Testis (tissue), 3 donors: ENCODE measurements around the gene NTN4. TPM values are rescaled to one million over a fixed set of nuclear protein-coding genes. Genes with fewer than 3 reads are reported as not detected.

Experiments used
- DNase-seq: peaks from one replicate; pipeline ENCODE4 v3.0.0-alpha.2; 2019
- H3K27ac ChIP-seq, 2 donors: fragments of 200-600 bp; sonication (generic); one replicate each; pipeline ENCODE4 v1.5.1; 2019
- H3K27me3 ChIP-seq: fragments of 200-600 bp; sonication (generic); one replicate; pipeline ENCODE4 v1.5.1; 2019
- H3K36me3 ChIP-seq: fragments of 200-600 bp; sonication (generic); one replicate; pipeline ENCODE4 v1.5.1; 2017; ENCODE audit warnings: low read depth; ENCODE audit errors: missing control alignments
- H3K4me1 ChIP-seq: fragments of 200-600 bp; sonication (generic); one replicate; pipeline ENCODE4 v1.5.1; 2019
- H3K4me3 ChIP-seq, 2 donors: fragments of 200-600 bp; sonication (generic); one replicate each; pipeline ENCODE4 v1.5.1; 2017 to 2019
- H3K9me3 ChIP-seq: fragments of 200-600 bp; sonication (generic); one replicate; pipeline ENCODE4 v1.5.1; 2017
- CTCF ChIP-seq, 3 experiments: fragments of 450-650 bp in 2 of 3; fragments of 200-600 bp in 1 of 3; sonication (generic) in 1 of 3; IDR thresholded peaks; one replicate each; pipeline ENCODE4 v1.5.1; 2016 to 2019; ENCODE audit warnings: antibody characterized with exemption in 3 of 3, mild to moderate bottlenecking in 2 of 3, moderate library complexity in 1 of 3
- POLR2A ChIP-seq: fragments of 450-650 bp; IDR thresholded peaks from one replicate; pipeline ENCODE4 v1.6.1; 2017; ENCODE audit warnings: antibody characterized with exemption, mild to moderate bottlenecking, moderate library complexity
- WGBS, 2 donors: methylation state at CpG; one replicate each; pipeline ENCODE4 v1.1.5; 2018; 5-methylcytosine and 5-hydroxymethylcytosine counted together
- intact Hi-C: fragments of 100-400 bp; cut with DNase I; formaldehyde crosslinking; loops from one replicate; pipeline ENCODE4 v1.15.1; 2023; ENCODE audit warnings: low total_unique reads
- polyA plus RNA-seq: library from polyadenylated mRNA; stranded (reverse); fragments of 350-450 nt; fragmentation: Illumina TruSeq; extraction: RNeasy Lipid Tissue Mini Kit (QIAGEN cat#74804); gene quantifications from one replicate; pipeline ENCODE4 v1.2.3, GENCODE V29; 2014; ENCODE audit warnings: low read depth, low replicate concordance; ENCODE audit not compliant: insufficient read depth
- total RNA-seq, 2 donors: library from RNA; depleted of rRNA; stranded (reverse); fragments of >200 nt; gene quantifications; one replicate each; pipeline ENCODE4 v1.2.3, GENCODE V29; 2016

The NTN4 gene
- total and polyA plus RNA-seq, 3 donors from 2014 or later = 15.9 to 84.9 (median 43.8) TPM

GRCh38 chr12:95808146-95808545 lies 17.6 kb upstream of the NTN4 start:
- Histone ChIP-seq H3K4me1 (no peaks in the 10 kb centered on the region), H3K27me3 (no peaks in the 10 kb centered on the region), H3K36me3 (no peaks in the 10 kb centered on the region), H3K27ac (no peak overlapping the region), H3K4me3 (no peak overlapping the region), H3K9me3 (no peaks in the 10 kb centered on the region)
- TF ChIP-seq POLR2A (no peak), CTCF (IDR thresholded peaks at IDR 0.05) (no peak)
- intact Hi-C loops = no loop called here
- no peak for DNase-seq
- WGBS, 2 donors = 80 to 92% methylated on average over 7 of the region's 7 CpGs

GRCh38 chr12:95805864-95806671 lies 15.5 kb upstream of the NTN4 start:
- no peak overlapping the region for H3K27ac ChIP-seq
- no peak for TF ChIP-seq CTCF (IDR thresholded peaks at IDR 0.05)
- no peak for TF ChIP-seq POLR2A
- no peaks in the 10 kb centered on the region for H3K9me3 ChIP-seq
- no peaks in the 10 kb centered on the region for H3K27me3 ChIP-seq
- intact Hi-C loops = no loop called here
- DNase-seq = no peak
- no peaks in the 10 kb centered on the region for H3K36me3 ChIP-seq
- no peak overlapping the region for H3K4me3 ChIP-seq
- no peaks in the 10 kb centered on the region for H3K4me1 ChIP-seq
- WGBS, 2 donors = 75 to 81% methylated on average over 5 of the region's 5 CpGs

GRCh38 chr12:95804291-95804690 lies 13.7 kb upstream of the NTN4 start:
- no peak overlapping the region for H3K4me3 ChIP-seq
- TF ChIP-seq CTCF (IDR thresholded peaks at IDR 0.05) = no peak
- no peak for TF ChIP-seq POLR2A
- intact Hi-C loops = no loop called here
- DNase-seq = no peak
- H3K36me3 ChIP-seq = no peaks in the 10 kb centered on the region
- no peaks in the 10 kb centered on the region for H3K27me3 ChIP-seq
- no peak overlapping the region for H3K27ac ChIP-seq
- 69 to 74% methylated on average over 3 of the region's 3 CpGs for WGBS, 2 donors
- no peaks in the 10 kb centered on the region for H3K9me3 ChIP-seq
- H3K4me1 ChIP-seq = no peaks in the 10 kb centered on the region

- no peaks in the 10 kb centered on the region for H3K4me1 ChIP-seq
- DNase-seq = no peak
- H3K4me3 ChIP-seq = no peak overlapping the region
- no peaks in the 10 kb centered on the region for H3K36me3 ChIP-seq
- H3K9me3 ChIP-seq = no peaks in the 10 kb centered on the region
- TF ChIP-seq POLR2A = no peak
- TF ChIP-seq CTCF (IDR thresholded peaks at IDR 0.05) = no peak
- no peaks in the 10 kb centered on the region for H3K27me3 ChIP-seq
- WGBS, 2 donors = 70 to 85% methylated on average over 1 of the region's 1 CpG
- no peak overlapping the region for H3K27ac ChIP-seq
- intact Hi-C loops = no loop called here
These were observed 13.3 kb upstream of the NTN4 start for GRCh38 chr12:95803817-95804216.
